Midbrain (tissue), 1 donor: ENCODE results near the gene GRID1.

ENCODE experiments used
- DNase-seq: peaks from one replicate; lab custom pipeline; 2025; lab: John Stamatoyannopoulos, UW

The GRID1 gene

GRCh38 chr10:86062647-86063145 lies 303.9 kb downstream of the GRID1 start:
- no peak for DNase-seq

GRCh38 chr10:86062198-86062550 lies 304.4 kb downstream of the GRID1 start:
- no peak for DNase-seq

- DNase-seq: no peak
Observed at GRCh38 chr10:86061278-86062197, 305.1 kb downstream of the GRID1 start.

- DNase-seq: no peak
Observed at GRCh38 chr10:86060386-86061277, 306.0 kb downstream of the GRID1 start.

GRCh38 chr10:86059892-86060291 lies 306.7 kb downstream of the GRID1 start:
- no peak for DNase-seq

GRCh38 chr10:86058964-86059363 lies 307.6 kb downstream of the GRID1 start:
- no peak for DNase-seq

- no peak for DNase-seq
Observed at GRCh38 chr10:86057708-86058107, 308.9 kb downstream of the GRID1 start.

- no peak for DNase-seq
Observed at GRCh38 chr10:86056672-86057071, 309.9 kb downstream of the GRID1 start.

- no peak for DNase-seq
Observed at GRCh38 chr10:86055928-86056327, 310.7 kb downstream of the GRID1 start.

- no peak for DNase-seq
Observed at GRCh38 chr10:86053675-86054074, 312.9 kb downstream of the GRID1 start.

GRCh38 chr10:86051586-86051985 lies 315.0 kb downstream of the GRID1 start:
- DNase-seq: no peak

GRCh38 chr10:86049442-86049841 lies 317.2 kb downstream of the GRID1 start:
- DNase-seq: no peak

GRCh38 chr10:86048973-86049372 lies 317.6 kb downstream of the GRID1 start:
- DNase-seq: no peak

GRCh38 chr10:86048571-86048970 lies 318.0 kb downstream of the GRID1 start:
- no peak for DNase-seq

- DNase-seq: no peak
Observed at GRCh38 chr10:86047588-86047987, 319.0 kb downstream of the GRID1 start.

GRCh38 chr10:86046845-86047460 lies 319.6 kb downstream of the GRID1 start:
- no peak for DNase-seq

GRCh38 chr10:86045896-86046295 lies 320.7 kb downstream of the GRID1 start:
- no peak for DNase-seq

GRCh38 chr10:86044029-86044428 lies 322.6 kb downstream of the GRID1 start:
- DNase-seq: no peak

GRCh38 chr10:86043236-86043635 lies 323.4 kb downstream of the GRID1 start:
- no peak for DNase-seq

- no peak for DNase-seq
Observed at GRCh38 chr10:86042161-86042560, 324.4 kb downstream of the GRID1 start.

GRCh38 chr10:86041116-86041515 lies 325.5 kb downstream of the GRID1 start:
- no peak for DNase-seq

GRCh38 chr10:86038371-86038770 lies 328.2 kb downstream of the GRID1 start:
- no peak for DNase-seq
